H1 (cell line): ENCODE measurements around the gene TFG. TPM values are rescaled to one million over a fixed set of nuclear protein-coding genes. Genes with fewer than 3 reads are reported as not detected.

Experiments used
- EGR1 ChIP-seq: IDR thresholded peaks from 2 replicates; pipeline ENCODE4 v1.6.1; 2011; ENCODE audit warnings: low read depth, low read length, borderline replicate concordance
- JUN ChIP-seq: IDR thresholded peaks from 2 replicates; pipeline ENCODE4 v1.6.1; 2011; ENCODE audit warnings: low read depth, mild to moderate bottlenecking, improper control_type of control experiment, low read length
- MAFK ChIP-seq: IDR thresholded peaks from 2 replicates; pipeline ENCODE4 v1.6.1; 2012; ENCODE audit warnings: low read depth, mild to moderate bottlenecking, improper control_type of control experiment, low read length
- NRF1 ChIP-seq: IDR thresholded peaks from 2 replicates; pipeline ENCODE4 v1.6.1; 2011; ENCODE audit warnings: mild to moderate bottlenecking, low read depth, low read length, improper control_type of control experiment
- POLR2AphosphoS5 ChIP-seq: IDR thresholded peaks from 2 replicates; pipeline ENCODE4 v1.6.1; 2011; ENCODE audit warnings: low read depth, low read length
- RXRA ChIP-seq: IDR thresholded peaks from 2 replicates; pipeline ENCODE4 v1.6.1; 2011; ENCODE audit warnings: low read depth, mild to moderate bottlenecking, low read length, moderate library complexity; ENCODE audit not compliant: insufficient read depth
- polyA plus RNA-seq, 7 experiments: library from polyadenylated mRNA; depleted of rRNA in 3 of 7; stranded (reverse) in 5 of 7; unstranded in 2 of 7; fragments of >200 nt in 5 of 7; fragments of 200-250 nt in 2 of 7; gene quantifications; 1 replicate in 5 of 7; 2 replicates in 1 of 7; 4 replicates in 1 of 7; pipeline versions ENCODE4 v1.2.1 to v1.2.3, GENCODE V29; 2011 to 2013; ENCODE audit warnings: missing spikeins in 2 of 7, mixed read lengths in 2 of 7
- total RNA-seq: library from RNA; stranded (reverse); fragmentation: NEBNext Ultra II Directional; extraction: Animal tissue kit (Norgen Biotek cat#: 25700); gene quantifications from 2 replicates; pipeline ENCODE4 v1.2.1, GENCODE V29; 2021

The TFG gene
- total and polyA plus RNA-seq, 2 of the 8 experiments (the other 6 are each of a cell fraction or from before 2014, with no cell fraction given) = 81.9 to 98.4 TPM

GRCh38 chr3:100756441-100756840 lies 47.1 kb downstream of the TFG start (continued):
- TF ChIP-seq JUN = no peak
- no peak for TF ChIP-seq POLR2AphosphoS5
- TF ChIP-seq EGR1 = no peak
- no peak for TF ChIP-seq NRF1
- no peak for TF ChIP-seq MAFK
- no peak for TF ChIP-seq RXRA
- TF ChIP-seq, all 59 proteins: peak for 0
